Myocyte (in vitro differentiated cells): Measurements from ENCODE around the gene CD99L2. TPM values are rescaled to one million over a fixed set of nuclear protein-coding genes. Genes with fewer than 3 reads are reported as not detected.
"Not testable (repeated sequence)": the region's sequence is repeated elsewhere in the genome, so short reads cannot be mapped to it uniquely, and the experiment has no call there.

Experiments used
- DNase-seq: peaks from one replicate; pipeline ENCODE4 v3.0.0-alpha.2; 2012; ENCODE audit warnings: low read depth
- total RNA-seq: library from RNA; depleted of rRNA; stranded (reverse); fragments of >200 nt; gene quantifications from 2 replicates; pipeline ENCODE4 v1.2.3, GENCODE V29; 2014

Gene CD99L2
- total RNA-seq, 1 donor from 2014 or later = 50.5 TPM

DNA sequence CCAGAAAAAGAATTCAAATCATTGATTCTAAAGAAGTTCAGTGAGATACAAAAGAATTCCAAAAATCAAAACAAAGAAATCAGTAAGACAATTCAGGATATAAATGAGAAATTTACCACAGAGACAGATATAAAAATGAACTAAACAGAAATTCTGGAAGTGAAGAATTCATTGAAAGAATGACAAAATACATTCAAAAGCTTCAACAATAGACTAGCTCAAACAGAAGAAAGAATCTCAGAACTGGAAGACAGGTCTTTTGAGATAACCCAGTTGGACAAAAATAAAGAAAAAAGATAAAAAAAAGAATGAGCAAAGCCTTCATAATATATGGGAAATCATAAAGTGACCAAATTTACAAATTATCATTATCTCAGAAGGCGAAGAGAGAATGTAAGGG, 41.7 kb downstream of the CD99L2 start:
- no peak for DNase-seq

DNA sequence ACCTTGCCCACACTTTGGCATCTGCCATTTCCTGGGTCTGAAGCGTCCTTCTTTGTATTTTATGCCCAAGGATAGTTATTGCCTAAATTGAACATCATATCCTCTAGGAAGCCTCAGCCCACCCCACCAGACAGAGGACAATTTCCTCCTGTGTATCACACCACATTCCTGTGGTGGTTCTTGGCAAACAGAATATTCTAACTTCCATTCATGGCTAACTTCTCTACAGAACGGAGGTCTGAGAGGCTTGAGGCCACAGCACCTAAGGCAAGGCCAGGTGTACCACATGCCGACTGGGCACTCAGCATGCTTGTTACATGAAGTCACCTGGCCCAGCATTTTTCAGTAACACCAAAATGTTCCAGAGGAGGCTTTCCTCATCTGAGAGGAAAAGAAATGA, 42.4 kb downstream of the CD99L2 start:
- no peak for DNase-seq

DNA sequence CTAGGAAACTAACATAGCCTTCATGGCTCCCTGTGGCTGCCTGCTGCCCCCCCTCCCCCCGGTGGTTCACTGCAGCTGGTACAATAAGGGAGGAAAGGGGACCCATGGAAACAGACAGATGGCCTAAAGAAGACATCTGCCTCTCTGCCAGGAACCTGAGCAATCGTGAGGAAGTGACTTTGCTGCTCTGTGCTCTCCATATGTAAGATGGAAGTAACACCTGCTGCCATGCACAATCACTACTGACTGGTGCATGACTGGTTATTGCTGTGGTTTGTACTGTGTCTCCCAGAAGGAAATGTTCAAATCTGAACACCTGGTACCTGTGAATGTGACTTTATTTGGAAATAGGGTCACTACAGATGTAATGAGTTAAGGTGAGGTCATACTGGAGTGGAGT, 43.6 kb downstream of the CD99L2 start:
- no peak for DNase-seq

DNA sequence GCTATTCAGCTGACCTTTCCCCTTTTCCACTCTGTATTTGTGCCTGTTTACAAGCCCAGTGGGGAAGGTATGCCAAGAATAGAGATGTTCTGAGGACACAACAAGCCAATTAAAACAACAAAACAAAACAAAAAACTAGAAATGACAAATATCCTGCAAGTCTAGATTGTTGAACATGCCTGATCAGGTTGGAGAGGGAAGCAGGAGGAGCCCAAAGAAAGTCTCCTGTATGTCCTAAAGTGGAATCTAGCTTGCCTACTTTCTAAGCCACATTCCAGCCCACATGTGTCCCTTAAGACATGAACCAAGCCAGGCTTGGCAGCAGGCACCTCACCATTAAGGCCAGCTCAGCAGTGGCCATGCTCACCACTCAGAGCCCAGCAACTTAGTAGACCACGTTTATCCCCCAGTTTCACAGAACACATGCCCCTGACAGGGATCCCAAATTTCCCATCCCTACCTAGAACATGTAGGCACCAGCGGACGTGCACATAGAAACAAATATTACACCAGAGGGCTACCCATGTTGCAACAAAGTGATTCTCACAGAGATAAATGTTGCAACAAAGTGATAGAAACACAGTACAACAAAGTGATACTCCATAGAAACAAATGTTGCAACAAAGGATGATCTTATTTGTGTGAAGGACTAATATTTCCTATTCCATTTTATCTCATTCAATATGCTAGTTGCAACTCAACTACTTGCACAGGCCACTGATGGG, 48.3 kb downstream of the CD99L2 start:
- no peak for DNase-seq

GRCh38 chrX:150849486-150849885, 49.0 kb downstream of the CD99L2 start:
- no peak for DNase-seq

- no peak for DNase-seq
Observed at GRCh38 chrX:150848914-150849365, 49.5 kb downstream of the CD99L2 start.

GRCh38 chrX:150847088-150847487, 51.4 kb downstream of the CD99L2 start:
- no peak for DNase-seq

- DNase-seq = no peak
Observed at GRCh38 chrX:150846130-150846529, 52.3 kb downstream of the CD99L2 start.

- no peak for DNase-seq
Observed at GRCh38 chrX:150845091-150845490, 53.4 kb downstream of the CD99L2 start.

- no peak for DNase-seq
Observed at GRCh38 chrX:150844016-150844415, 54.5 kb downstream of the CD99L2 start.

GRCh38 chrX:150842198-150842685, 56.2 kb downstream of the CD99L2 start:
- peak; percentile 27 for DNase-seq

DNA sequence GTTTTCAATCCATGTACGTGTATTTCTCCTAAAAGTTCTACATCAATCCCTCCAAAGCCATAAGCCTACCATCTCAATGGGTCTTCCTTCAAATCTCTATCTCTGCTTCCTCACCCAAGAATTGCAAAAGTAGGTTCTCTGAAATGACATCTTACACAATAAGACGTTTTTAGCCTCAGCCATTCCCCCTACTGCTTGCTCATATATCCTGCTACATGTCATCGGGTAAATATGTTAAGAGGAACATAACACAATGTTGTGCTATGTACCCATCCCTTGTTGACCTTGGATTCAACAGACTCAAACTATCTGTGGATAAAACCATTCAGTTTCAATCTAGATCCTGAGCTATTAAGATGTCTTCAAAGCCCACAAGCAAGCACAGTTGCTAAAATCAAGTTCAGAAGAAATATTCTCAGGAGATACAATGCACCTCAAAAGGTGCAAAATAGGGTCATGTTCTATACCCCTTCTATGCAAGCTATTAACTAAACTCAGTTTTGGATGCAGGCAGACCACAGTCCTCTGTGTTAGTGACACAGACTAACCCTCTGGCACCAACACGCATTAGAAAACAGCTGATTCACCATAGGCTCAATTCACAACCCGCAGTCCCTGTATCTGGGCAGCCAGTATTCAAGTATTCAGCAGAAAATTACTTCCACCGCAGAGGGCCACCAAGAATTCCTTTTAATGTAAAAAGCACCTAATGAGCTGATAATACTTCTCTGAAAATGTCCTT, 56.8 kb downstream of the CD99L2 start:
- DNase-seq = peak; percentile 26

DNA sequence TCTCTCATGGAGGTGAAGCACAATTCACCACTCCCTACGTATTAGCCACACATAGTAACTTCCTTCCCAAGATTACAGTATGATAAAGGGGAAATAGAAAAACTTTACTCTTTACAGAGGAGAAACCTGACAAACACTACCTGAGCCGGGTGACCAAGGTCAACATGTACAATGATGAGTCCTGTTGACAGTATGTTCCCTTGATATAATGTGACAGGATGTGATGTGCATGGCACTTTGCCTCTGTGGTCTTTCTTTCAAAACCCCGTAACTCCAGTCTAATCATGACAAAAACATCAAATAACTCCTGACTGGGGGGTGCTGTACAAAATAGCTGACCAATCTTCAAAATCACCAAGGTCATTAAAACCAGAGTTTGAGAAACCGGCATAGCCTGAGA, 60.6 kb downstream of the CD99L2 start:
- no peak for DNase-seq

DNA sequence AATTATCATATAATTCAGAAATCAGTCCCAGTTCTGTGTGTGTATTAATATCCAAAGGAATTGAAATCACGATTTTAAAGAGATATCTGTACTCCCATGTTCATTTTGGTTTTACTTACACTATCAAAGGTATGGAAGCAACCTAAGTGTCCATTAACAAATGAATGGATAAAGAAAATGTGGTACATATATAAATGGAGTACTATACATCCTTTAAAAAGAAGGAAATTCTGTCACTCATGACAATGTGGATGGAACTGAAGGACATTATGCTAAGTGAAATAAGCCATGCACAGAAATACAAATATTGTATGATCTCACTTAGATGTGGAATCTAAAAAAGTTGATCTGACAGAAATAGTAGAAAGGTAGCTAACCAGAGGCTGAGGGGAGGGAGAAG, 63.8 kb downstream of the CD99L2 start:
- DNase-seq = no peak

GRCh38 chrX:150833454-150834056, 64.9 kb downstream of the CD99L2 start:
- DNase-seq = no peak

DNA sequence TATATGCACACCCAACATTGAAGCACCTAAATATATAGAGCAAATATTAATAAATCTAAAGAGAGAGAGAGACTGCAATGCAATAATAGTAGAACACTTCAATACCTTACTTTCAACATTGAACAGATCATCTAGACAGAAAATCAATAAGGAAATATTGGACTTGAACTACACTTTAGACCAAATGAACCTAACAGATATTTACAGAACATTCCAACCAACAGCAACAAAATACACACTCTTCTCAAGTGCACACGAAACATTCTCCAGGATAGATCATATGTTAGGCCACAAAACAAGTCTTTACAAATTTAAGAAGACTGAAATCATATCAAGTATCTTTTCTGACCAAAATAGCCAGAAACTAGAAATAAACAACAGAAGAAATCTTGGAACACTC, 66.6 kb downstream of the CD99L2 start:
- DNase-seq = no peak

DNA sequence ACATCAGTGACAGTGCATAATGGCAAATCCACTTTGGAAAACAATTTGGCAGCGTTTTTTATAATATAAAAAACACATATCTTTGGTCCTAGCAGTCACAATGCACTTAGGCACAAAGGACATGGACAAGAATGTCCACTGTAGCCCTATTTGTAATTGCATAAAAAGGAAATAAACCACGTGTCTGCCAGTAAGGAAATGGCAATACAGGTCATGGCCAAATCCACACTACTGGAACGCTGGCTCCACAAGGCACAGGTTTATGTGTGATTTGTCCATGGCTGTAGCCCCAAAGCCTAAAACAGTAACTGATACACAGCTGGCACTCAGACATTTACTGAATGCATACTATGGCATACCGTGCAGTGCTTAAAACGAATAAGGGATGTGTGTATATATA, 69.7 kb downstream of the CD99L2 start:
- DNase-seq = no peak

GRCh38 chrX:150824352-150824751, 74.1 kb downstream of the CD99L2 start:
- DNase-seq = not testable (repeated sequence)

DNA sequence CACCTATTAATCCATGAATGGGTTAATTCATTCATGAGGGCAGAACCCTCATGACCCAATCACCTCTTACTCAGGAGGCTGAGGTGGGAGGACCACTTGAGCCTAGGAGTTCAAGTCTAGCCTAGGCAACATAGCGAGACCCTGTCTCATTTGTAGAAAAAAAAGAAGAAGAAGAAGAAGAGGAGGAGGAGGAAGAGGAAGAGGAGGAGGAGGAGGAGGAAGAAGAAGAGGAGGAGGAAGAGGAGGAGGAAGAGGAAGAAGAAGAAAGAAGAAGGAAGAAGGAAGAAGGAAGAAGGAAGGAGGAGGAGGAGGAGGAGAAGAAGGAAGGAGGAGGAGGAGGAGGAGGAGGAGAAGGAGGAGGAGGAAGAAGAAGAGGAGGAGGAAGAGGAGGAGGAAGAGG, 74.6 kb downstream of the CD99L2 start:
- not testable (repeated sequence) for DNase-seq

- no peak for DNase-seq
Observed at GRCh38 chrX:150821971-150822370, 76.5 kb downstream of the CD99L2 start.

DNA sequence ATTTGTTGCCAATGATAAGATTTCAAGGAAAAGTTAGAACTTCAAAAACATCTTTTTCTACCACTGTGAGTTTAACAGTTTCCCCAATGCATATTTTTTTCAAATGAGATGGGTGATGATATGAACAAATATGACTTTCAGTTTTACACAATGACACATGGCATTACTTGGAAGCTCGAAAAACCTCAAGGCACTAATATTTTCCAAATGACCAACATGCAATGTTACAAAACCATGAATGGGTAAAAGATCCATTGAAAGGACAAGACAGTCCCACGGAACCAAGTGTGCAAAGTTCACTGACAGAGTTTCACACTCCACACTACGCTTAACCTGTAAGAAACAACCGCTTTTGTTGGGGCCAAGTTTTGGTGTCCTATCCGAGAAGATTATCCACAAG, 84.5 kb downstream of the CD99L2 start:
- peak; percentile 1 for DNase-seq

GRCh38 chrX:150806827-150807226, 91.6 kb downstream of the CD99L2 start:
- no peak for DNase-seq
